Motor neuron (in vitro differentiated cells): ENCODE measurements around the gene CDH2. TPM values are rescaled to one million over a fixed set of nuclear protein-coding genes. Genes with fewer than 3 reads are reported as not detected.

ENCODE experiments used
- ATAC-seq, 8 experiments: fragments of 200-7000 bp; cut with Tn5 transposase; replicated peaks in 6 of 8; 2 replicates each; pipeline ENCODE4 v1.8.0; 2021; ENCODE audit warnings: mild to moderate bottlenecking in 8 of 8, moderate library complexity in 8 of 8
- H3K27ac ChIP-seq, 2 donors: fragments of 250-450 bp; sonication (Bioruptor Pico); 2 replicates each; pipeline ENCODE4 v1.9.0; 2021; ENCODE audit warnings: antibody characterized with exemption in 2 of 2, mild to moderate bottlenecking in 2 of 2, moderate library complexity in 1 of 2
- H3K4me1 ChIP-seq, 2 donors: fragments of 250-450 bp; sonication (Bioruptor Pico); replicated peaks in 1 of 2; 2 replicates each; pipeline ENCODE4 v1.6.1; 2021; ENCODE audit warnings: antibody characterized with exemption in 2 of 2, mild to moderate bottlenecking in 2 of 2, moderate library complexity in 1 of 2
- H3K4me3 ChIP-seq, 5 donors: fragments of 250-450 bp; sonication (Bioruptor Pico); 2 replicates each; pipeline ENCODE4 v1.9.0; 2021; ENCODE audit warnings: antibody characterized with exemption in 5 of 5, mild to moderate bottlenecking in 5 of 5, moderate library complexity in 4 of 5
- WGBS, 10 experiments: fragments of 450-650 bp; shearing (Covaris generic); methylation state at CpG; one replicate each; pipeline ENCODE4 v1.0.0; 2022; 5-methylcytosine and 5-hydroxymethylcytosine counted together
- in situ Hi-C, 9 experiments: fragments of 400-800 bp; cut with MboI; loops; one replicate each; pipeline ENCODE4 v1.15.0; 2021; ENCODE audit warnings: low sequenced_read_pairs in 9 of 9, low pct_unique_long_range_greater_than_20kb in 2 of 9; ENCODE audit not compliant: unreplicated experiment in 9 of 9
- total RNA-seq, 8 experiments: library from RNA; unstranded; fragments of 300-600 nt; gene quantifications; 2 replicates each; pipeline versions ENCODE4 v1.2.3 to v1.2.4, GENCODE V29; 2022

Gene CDH2
- total RNA-seq, 8 experiments from 2014 or later, result 0.10 to 181 (median 82.6) TPM

GRCh38 chr18:28009589-28009988, 167.3 kb downstream of the CDH2 start:
- in situ Hi-C loops, result no loop called here
- peak in 1 of 8 experiments; percentile 13 for ATAC-seq
- H3K4me1 ChIP-seq, result peaks cover 13 to 34% of the 10 kb centered on the region in 2 donors
- no peak overlapping the region for H3K4me3 ChIP-seq
- H3K27ac ChIP-seq, result no peak overlapping the region
- 51 to 93% (median 81%) methylated on average over 1 to 6 of the region's 6 CpGs; no CpG with 5 or more reads in 4 of the 10 experiments for WGBS, 10 experiments

- Histone ChIP-seq H3K27ac (no peak overlapping the region), H3K4me1 (peaks cover 11 to 29% of the 10 kb centered on the region in 2 donors), H3K4me3 (no peak overlapping the region)
- no peak for ATAC-seq
- 44 to 100% (median 95%) methylated on average over 1 to 5 of the region's 5 CpGs; no CpG with 5 or more reads in 1 of the 10 experiments for WGBS, 10 experiments
- in situ Hi-C loops, result no loop called here
These were observed 169.1 kb downstream of the CDH2 start for GRCh38 chr18:28007841-28008240.

- peak in 2 of 8 experiments; percentile 28 to 35 for ATAC-seq
- H3K4me3 ChIP-seq, result no peak overlapping the region
- in situ Hi-C loops, result no loop called here
- H3K4me1 ChIP-seq, result peaks cover 0 to 4% of the 10 kb centered on the region in 2 donors
- WGBS, 10 experiments, result 51 to 100% (median 86%) methylated on average over 1 to 7 of the region's 7 CpGs; no CpG with 5 or more reads in 1 of the 10 experiments
- H3K27ac ChIP-seq, result no peak overlapping the region
These were observed 171.8 kb downstream of the CDH2 start for GRCh38 chr18:28005164-28005563.

- Histone ChIP-seq H3K27ac (no peak overlapping the region), H3K4me3 (no peak overlapping the region), H3K4me1 (peaks cover 0 to 2% of the 10 kb centered on the region in 2 donors)
- in situ Hi-C loops, result no loop called here
- ATAC-seq, result no peak
- WGBS, 10 experiments, result 0 to 100% (median 21%) methylated on average over 1 of the region's 1 CpG; no CpG with 5 or more reads in 4 of the 10 experiments
These were observed 172.3 kb downstream of the CDH2 start for GRCh38 chr18:28004606-28005005.

- 22 to 100% (median 92%) methylated on average over 2 to 5 of the region's 5 CpGs; no CpG with 5 or more reads in 1 of the 10 experiments for WGBS, 10 experiments
- in situ Hi-C loops, result no loop called here
- Histone ChIP-seq H3K4me3 (no peak overlapping the region), H3K4me1 (no peaks in the 10 kb centered on the region), H3K27ac (no peak overlapping the region)
- ATAC-seq, result peak in 3 of 8 experiments; percentile 39 to 67 (median 54)
These were observed 173.5 kb downstream of the CDH2 start for GRCh38 chr18:28003451-28003850.

- Histone ChIP-seq H3K27ac (no peak overlapping the region), H3K4me1 (no peaks in the 10 kb centered on the region), H3K4me3 (no peak overlapping the region)
- no peak for ATAC-seq
- 40 to 100% (median 91%) methylated on average over 2 to 5 of the region's 5 CpGs for WGBS, 10 experiments
- in situ Hi-C loops, result no loop called here
These were observed 174.1 kb downstream of the CDH2 start for GRCh38 chr18:28002841-28003240.

- 37 to 100% (median 85%) methylated on average over 2 to 3 of the region's 3 CpGs; no CpG with 5 or more reads in 1 of the 10 experiments for WGBS, 10 experiments
- in situ Hi-C loops, result no loop called here
- peak in 3 of 8 experiments; percentile 29 to 83 (median 61) for ATAC-seq
- H3K4me3 ChIP-seq, result no peak overlapping the region
- no peak overlapping the region for H3K27ac ChIP-seq
- H3K4me1 ChIP-seq, result peaks cover 6 to 9% of the 10 kb centered on the region in 2 donors
These were observed 180.1 kb downstream of the CDH2 start for GRCh38 chr18:27996801-27997272.

- Histone ChIP-seq H3K27ac (no peak overlapping the region), H3K4me1 (peaks cover 9 to 13% of the 10 kb centered on the region in 2 donors), H3K4me3 (no peak overlapping the region)
- ATAC-seq, result no peak
- 84 to 100% (median 96%) methylated on average over 2 to 6 of the region's 6 CpGs; no CpG with 5 or more reads in 1 of the 10 experiments for WGBS, 10 experiments
- in situ Hi-C loops, result no loop called here
These were observed 181.0 kb downstream of the CDH2 start for GRCh38 chr18:27995770-27996502.

- in situ Hi-C loops, result no loop called here
- Histone ChIP-seq H3K4me1 (peaks cover 9 to 15% of the 10 kb centered on the region in 2 donors), H3K4me3 (no peak overlapping the region), H3K27ac (peak overlapping the region in 1 of 2 donors; percentile 46)
- 0 to 100% (median 41%) methylated on average over 1 to 3 of the region's 3 CpGs; no CpG with 5 or more reads in 1 of the 10 experiments for WGBS, 10 experiments
- peak in 2 of 8 experiments; percentile 32 to 54 for ATAC-seq
These were observed 182.4 kb downstream of the CDH2 start for GRCh38 chr18:27994571-27994970.

- Histone ChIP-seq H3K4me3 (no peak overlapping the region), H3K27ac (no peak overlapping the region), H3K4me1 (peaks cover 12 to 15% of the 10 kb centered on the region in 2 donors)
- 0 to 100% (median 68%) methylated on average over 1 to 2 of the region's 2 CpGs; no CpG with 5 or more reads in 2 of the 10 experiments for WGBS, 10 experiments
- in situ Hi-C loops, result no loop called here
- ATAC-seq, result peak in 3 of 8 experiments; percentile 25 to 68 (median 34)
These were observed 185.5 kb downstream of the CDH2 start for GRCh38 chr18:27991391-27991790.

- WGBS, 10 experiments, result 0 to 85% (median 60%) methylated on average over 1 to 6 of the region's 7 CpGs; no CpG with 5 or more reads in 4 of the 10 experiments
- Histone ChIP-seq H3K27ac (no peak overlapping the region), H3K4me1 (peaks cover 10% of the 10 kb centered on the region in 2 donors), H3K4me3 (no peak overlapping the region)
- peak in 5 of 8 experiments; percentile 46 to 96 (median 50) for ATAC-seq
- in situ Hi-C loops, result no loop called here
These were observed 191.1 kb downstream of the CDH2 start for GRCh38 chr18:27985832-27986231.

- Histone ChIP-seq H3K27ac (no peak overlapping the region), H3K4me3 (no peak overlapping the region), H3K4me1 (peaks cover 9 to 10% of the 10 kb centered on the region in 2 donors)
- in situ Hi-C loops, result no loop called here
- no peak for ATAC-seq
These were observed 193.2 kb downstream of the CDH2 start for GRCh38 chr18:27983780-27984179.

GRCh38 chr18:27976806-27977408, 200.0 kb downstream of the CDH2 start:
- in situ Hi-C loops, result no loop called here
- 50 to 100% (median 89%) methylated on average over 1 to 7 of the region's 7 CpGs for WGBS, 10 experiments

More at GRCh38 chr18:27976806-27977408, 200.0 kb downstream of the CDH2 start:
- Histone ChIP-seq H3K27ac (no peak overlapping the region), H3K4me3 (no peak overlapping the region), H3K4me1 (no peaks in the 10 kb centered on the region)
- no peak for ATAC-seq
